HepG2 (cell line): ENCODE results near the gene FAM20A. TPM values are rescaled to one million over a fixed set of nuclear protein-coding genes. Genes with fewer than 3 reads are reported as not detected.

Experiments used
- FOXO4 ChIP-seq: sonication (generic); formaldehyde crosslinking; conservative IDR thresholded peaks from 2 replicates; pipeline ENCODE4 v1.8.1; 2023; ENCODE audit warnings: missing genetic modification reagents
- NFIB ChIP-seq: sonication (generic); formaldehyde crosslinking; IDR thresholded peaks from 2 replicates; pipeline ENCODE4 v1.9.0; 2021; ENCODE audit warnings: missing genetic modification reagents, mild to moderate bottlenecking, borderline replicate concordance
- POLR2A ChIP-seq, 2 experiments: IDR thresholded peaks; 2 replicates each; pipeline ENCODE4 v1.6.1; 2011; ENCODE audit warnings: low read depth in 2 of 2, low read length in 2 of 2, mild to moderate bottlenecking in 1 of 2, moderate library complexity in 1 of 2; ENCODE audit not compliant: insufficient read depth in 1 of 2
- PRPF4 ChIP-seq: fragments of 200-400 bp; formaldehyde crosslinking; IDR thresholded peaks from 2 replicates; pipeline ENCODE4 v1.6.1; 2016; ENCODE audit warnings: low read length, low read depth; ENCODE audit not compliant: poor library complexity, severe bottlenecking
- RBFOX2 ChIP-seq: fragments of 200-400 bp; formaldehyde crosslinking; IDR thresholded peaks from 2 replicates; pipeline ENCODE4 v1.6.1; 2017; ENCODE audit warnings: low read depth, mild to moderate bottlenecking, low read length
- RFX5 ChIP-seq: IDR thresholded peaks from 2 replicates; pipeline ENCODE4 v1.6.1; 2011; ENCODE audit warnings: low read depth, low read length, improper control_type of control experiment
- SALL1 ChIP-seq: sonication (generic); formaldehyde crosslinking; IDR thresholded peaks from 2 replicates; pipeline ENCODE4 v1.8.0; 2022; ENCODE audit warnings: mild to moderate bottlenecking, missing genetic modification reagents
- SIN3A ChIP-seq: IDR thresholded peaks from 2 replicates; pipeline ENCODE4 v1.6.1; 2011; ENCODE audit warnings: low read depth, mild to moderate bottlenecking, control low read depth, low read length, borderline replicate concordance
- SP4 ChIP-seq: sonication (generic); formaldehyde crosslinking; IDR thresholded peaks from 2 replicates; pipeline ENCODE4 v1.8.1; 2023; ENCODE audit warnings: mild to moderate bottlenecking, missing genetic modification reagents
- ZNF224 ChIP-seq: sonication (generic); formaldehyde crosslinking; IDR thresholded peaks from 2 replicates; pipeline ENCODE4 v1.5.0; 2020; ENCODE audit warnings: mild to moderate bottlenecking, missing genetic modification reagents
- ZNF24 ChIP-seq: fragments of 450-650 bp; IDR thresholded peaks from 2 replicates; pipeline ENCODE4 v1.6.1; 2017; ENCODE audit warnings: antibody characterized with exemption, mild to moderate bottlenecking
- ZNF326 ChIP-seq: sonication (generic); formaldehyde crosslinking; IDR thresholded peaks from 2 replicates; pipeline ENCODE4 v1.4.0; 2020; ENCODE audit warnings: missing genetic modification reagents, borderline replicate concordance
- ZNF615 ChIP-seq: sonication (generic); formaldehyde crosslinking; IDR thresholded peaks from 2 replicates; pipeline ENCODE4 v1.5.0; 2020; ENCODE audit warnings: mild to moderate bottlenecking, missing genetic modification reagents, borderline replicate concordance
- ZNF704 ChIP-seq: sonication (generic); formaldehyde crosslinking; IDR thresholded peaks from 2 replicates; pipeline ENCODE4 v1.8.1; 2023; ENCODE audit warnings: mild to moderate bottlenecking, inconsistent platforms, moderate library complexity, missing genetic modification reagents, borderline replicate concordance
- ZNF878 ChIP-seq: sonication (generic); formaldehyde crosslinking; IDR thresholded peaks from 2 replicates; pipeline ENCODE4 v1.8.1; 2023; ENCODE audit warnings: mild to moderate bottlenecking, missing genetic modification reagents, moderate library complexity
- ZNF883 ChIP-seq: sonication (generic); formaldehyde crosslinking; IDR thresholded peaks from 2 replicates; pipeline ENCODE4 v1.5.1; 2020; ENCODE audit warnings: mild to moderate bottlenecking, missing genetic modification reagents; ENCODE audit errors: not compliant biosample characterization
- polyA plus RNA-seq, 8 experiments: library from polyadenylated mRNA; depleted of rRNA in 3 of 8; stranded (reverse) in 7 of 8; unstranded in 1 of 8; fragments of >200 nt; fragmentation: Illumina TruSeq in 4 of 8; extraction: Trizol in 4 of 8; gene quantifications; 2 replicates each; pipeline versions ENCODE4 v1.2.1 to v1.2.3, GENCODE V29; 2011 to 2016; ENCODE audit warnings: low read depth in 4 of 8, missing spikeins in 1 of 8, mixed read lengths in 1 of 8; ENCODE audit not compliant: insufficient read depth in 1 of 8
- total RNA-seq, 5 experiments: library from RNA; depleted of rRNA; stranded (reverse); fragments of >200 nt; fragmentation: Illumina TruSeq; extraction: Trizol; gene quantifications; 2 replicates each; pipeline ENCODE4 v1.2.3, GENCODE V29; 2016; ENCODE audit warnings: low read depth in 1 of 5
- TF ChIP-seq, protein P1 (sequence below): sonication (generic); formaldehyde crosslinking; IDR thresholded peaks from 2 replicates; pipeline ENCODE4 v1.5.1; 2020; ENCODE audit warnings: mild to moderate bottlenecking, missing genetic modification reagents, moderate library complexity
- TF ChIP-seq, protein P2 (sequence below): sonication (generic); formaldehyde crosslinking; IDR thresholded peaks from 2 replicates; pipeline ENCODE4 v1.4.0; 2020; ENCODE audit warnings: missing genetic modification reagents

The FAM20A gene
- total and polyA plus RNA-seq, 2 of the 13 experiments (the other 11 are each of a cell fraction or from before 2014, with no cell fraction given) = 9.3 to 20.7 TPM

- no peak for TF ChIP-seq ZNF615
- TF ChIP-seq POLR2A (IDR thresholded peaks at IDR 0.05; ENCODE audit: insufficient read depth in 1 of 2, low read depth in 2 of 2, low read length in 2 of 2) = 0 out of 4 replicates have a peak, but pooled peaks of 1 of the 2 experiments have one; percentile 15
- no peak for TF ChIP-seq PRPF4
- TF ChIP-seq ZNF878 = 0 out of 2 replicates have a peak, but pooled peaks have one; percentile 21
- TF ChIP-seq ZNF224 (CRISPR knock-in tag) = 0 out of 2 replicates have a peak, but pooled peaks have one; percentile 17
- TF ChIP-seq RBFOX2 = no peak
- peak; percentile 54 for TF ChIP-seq ZNF883
- peak; percentile 44 for TF ChIP-seq SALL1 (CRISPR knock-in tag)
- TF ChIP-seq SP4 (CRISPR knock-in tag) = no peak
- no peak for TF ChIP-seq RFX5
- TF ChIP-seq NFIB (CRISPR knock-in tag) = no peak
- TF ChIP-seq, protein P1, sequence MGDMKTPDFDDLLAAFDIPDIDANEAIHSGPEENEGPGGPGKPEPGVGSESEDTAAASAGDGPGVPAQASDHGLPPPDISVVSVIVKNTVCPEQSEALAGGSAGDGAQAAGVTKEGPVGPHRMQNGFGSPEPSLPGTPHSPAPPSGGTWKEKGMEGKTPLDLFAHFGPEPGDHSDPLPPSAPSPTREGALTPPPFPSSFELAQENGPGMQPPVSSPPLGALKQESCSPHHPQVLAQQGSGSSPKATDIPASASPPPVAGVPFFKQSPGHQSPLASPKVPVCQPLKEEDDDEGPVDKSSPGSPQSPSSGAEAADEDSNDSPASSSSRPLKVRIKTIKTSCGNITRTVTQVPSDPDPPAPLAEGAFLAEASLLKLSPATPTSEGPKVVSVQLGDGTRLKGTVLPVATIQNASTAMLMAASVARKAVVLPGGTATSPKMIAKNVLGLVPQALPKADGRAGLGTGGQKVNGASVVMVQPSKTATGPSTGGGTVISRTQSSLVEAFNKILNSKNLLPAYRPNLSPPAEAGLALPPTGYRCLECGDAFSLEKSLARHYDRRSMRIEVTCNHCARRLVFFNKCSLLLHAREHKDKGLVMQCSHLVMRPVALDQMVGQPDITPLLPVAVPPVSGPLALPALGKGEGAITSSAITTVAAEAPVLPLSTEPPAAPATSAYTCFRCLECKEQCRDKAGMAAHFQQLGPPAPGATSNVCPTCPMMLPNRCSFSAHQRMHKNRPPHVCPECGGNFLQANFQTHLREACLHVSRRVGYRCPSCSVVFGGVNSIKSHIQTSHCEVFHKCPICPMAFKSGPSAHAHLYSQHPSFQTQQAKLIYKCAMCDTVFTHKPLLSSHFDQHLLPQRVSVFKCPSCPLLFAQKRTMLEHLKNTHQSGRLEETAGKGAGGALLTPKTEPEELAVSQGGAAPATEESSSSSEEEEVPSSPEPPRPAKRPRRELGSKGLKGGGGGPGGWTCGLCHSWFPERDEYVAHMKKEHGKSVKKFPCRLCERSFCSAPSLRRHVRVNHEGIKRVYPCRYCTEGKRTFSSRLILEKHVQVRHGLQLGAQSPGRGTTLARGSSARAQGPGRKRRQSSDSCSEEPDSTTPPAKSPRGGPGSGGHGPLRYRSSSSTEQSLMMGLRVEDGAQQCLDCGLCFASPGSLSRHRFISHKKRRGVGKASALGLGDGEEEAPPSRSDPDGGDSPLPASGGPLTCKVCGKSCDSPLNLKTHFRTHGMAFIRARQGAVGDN (CRISPR knock-in tag) = peak; percentile 34
- no peak for TF ChIP-seq FOXO4 (CRISPR knock-in tag)
- 0 out of 2 replicates have a peak, but pooled peaks have one; percentile 35 for TF ChIP-seq ZNF704 (CRISPR knock-in tag)
- TF ChIP-seq, protein P2, sequence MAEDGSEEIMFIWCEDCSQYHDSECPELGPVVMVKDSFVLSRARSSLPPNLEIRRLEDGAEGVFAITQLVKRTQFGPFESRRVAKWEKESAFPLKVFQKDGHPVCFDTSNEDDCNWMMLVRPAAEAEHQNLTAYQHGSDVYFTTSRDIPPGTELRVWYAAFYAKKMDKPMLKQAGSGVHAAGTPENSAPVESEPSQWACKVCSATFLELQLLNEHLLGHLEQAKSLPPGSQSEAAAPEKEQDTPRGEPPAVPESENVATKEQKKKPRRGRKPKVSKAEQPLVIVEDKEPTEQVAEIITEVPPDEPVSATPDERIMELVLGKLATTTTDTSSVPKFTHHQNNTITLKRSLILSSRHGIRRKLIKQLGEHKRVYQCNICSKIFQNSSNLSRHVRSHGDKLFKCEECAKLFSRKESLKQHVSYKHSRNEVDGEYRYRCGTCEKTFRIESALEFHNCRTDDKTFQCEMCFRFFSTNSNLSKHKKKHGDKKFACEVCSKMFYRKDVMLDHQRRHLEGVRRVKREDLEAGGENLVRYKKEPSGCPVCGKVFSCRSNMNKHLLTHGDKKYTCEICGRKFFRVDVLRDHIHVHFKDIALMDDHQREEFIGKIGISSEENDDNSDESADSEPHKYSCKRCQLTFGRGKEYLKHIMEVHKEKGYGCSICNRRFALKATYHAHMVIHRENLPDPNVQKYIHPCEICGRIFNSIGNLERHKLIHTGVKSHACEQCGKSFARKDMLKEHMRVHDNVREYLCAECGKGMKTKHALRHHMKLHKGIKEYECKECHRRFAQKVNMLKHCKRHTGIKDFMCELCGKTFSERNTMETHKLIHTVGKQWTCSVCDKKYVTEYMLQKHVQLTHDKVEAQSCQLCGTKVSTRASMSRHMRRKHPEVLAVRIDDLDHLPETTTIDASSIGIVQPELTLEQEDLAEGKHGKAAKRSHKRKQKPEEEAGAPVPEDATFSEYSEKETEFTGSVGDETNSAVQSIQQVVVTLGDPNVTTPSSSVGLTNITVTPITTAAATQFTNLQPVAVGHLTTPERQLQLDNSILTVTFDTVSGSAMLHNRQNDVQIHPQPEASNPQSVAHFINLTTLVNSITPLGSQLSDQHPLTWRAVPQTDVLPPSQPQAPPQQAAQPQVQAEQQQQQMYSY (CRISPR knock-in tag) = no peak
- 0 out of 2 replicates have a peak, but pooled peaks have one; percentile 48 for TF ChIP-seq ZNF326 (CRISPR knock-in tag)
- TF ChIP-seq ZNF24 = peak; percentile 20; the same call in 1 of the 2 replicates
- no peak for TF ChIP-seq SIN3A
Observed at GRCh38 chr17:68539548-68540467, 61.4 kb downstream of the FAM20A start (continued).
